ENCODE data around the gene GPR176. TPM values are rescaled to one million over a fixed set of nuclear protein-coding genes. Genes with fewer than 3 reads are reported as not detected.
A peak's percentile ranks its signal among the peaks of the same experiment; 100 is the strongest.

GPR176 gene
- total RNA-seq, 2 donors from 2014 or later, result 0.82 to 2.2 TPM

GRCh38 chr15:39807791-39808190, 112.3 kb downstream of the GPR176 start:
- no peaks in the 10 kb centered on the region for H3K27me3 ChIP-seq
- intact Hi-C loops (cut with DNase I), result no loop called here
- no peak for TF ChIP-seq CTCF (IDR thresholded peaks at IDR 0.05)

GRCh38 chr15:39804026-39804425, 116.0 kb downstream of the GPR176 start:
- no peaks in the 10 kb centered on the region for H3K4me1 ChIP-seq
- intact Hi-C loops (cut with DNase I), result loop anchor here (5.0 kb wide), 1 partner anchor 73 kb away; no protein-coding TSS in a partner anchor
- H3K4me3 ChIP-seq, result no peak overlapping the region
- H3K36me3 ChIP-seq, result no peaks in the 10 kb centered on the region
- DNase-seq, result no peak
- H3K9ac ChIP-seq (ENCODE audit: low read depth in 2 of 2, low read length in 2 of 2), result no peak overlapping the region
- no peaks in the 10 kb centered on the region for H3K27me3 ChIP-seq
- H3K27ac ChIP-seq, result no peak overlapping the region
- no peaks in the 10 kb centered on the region for H3K9me3 ChIP-seq
- no peak for TF ChIP-seq CTCF (IDR thresholded peaks at IDR 0.05)

More at GRCh38 chr15:39807791-39808190, 112.3 kb downstream of the GPR176 start:
- DNase-seq, result no peak
- Histone ChIP-seq H3K36me3 (no peaks in the 10 kb centered on the region), H3K4me3 (no peak overlapping the region), H3K4me1 (no peaks in the 10 kb centered on the region), H3K9ac (ENCODE audit: low read depth in 2 of 2, low read length in 2 of 2) (no peak overlapping the region), H3K9me3 (no peaks in the 10 kb centered on the region), H3K27ac (no peak overlapping the region)

GRCh38 chr15:39803016-39803415, 117.0 kb downstream of the GPR176 start:
- Histone ChIP-seq H3K27ac (no peak overlapping the region), H3K27me3 (no peaks in the 10 kb centered on the region), H3K36me3 (no peaks in the 10 kb centered on the region), H3K9me3 (no peaks in the 10 kb centered on the region), H3K9ac (ENCODE audit: low read depth in 2 of 2, low read length in 2 of 2) (no peak overlapping the region), H3K4me1 (no peaks in the 10 kb centered on the region), H3K4me3 (no peak overlapping the region)
- no peak for TF ChIP-seq CTCF (IDR thresholded peaks at IDR 0.05)
- no peak for DNase-seq
- intact Hi-C loops (cut with DNase I), result loop anchor here (5.0 kb wide), 1 partner anchor 74 kb away; no protein-coding TSS in a partner anchor

- Histone ChIP-seq H3K4me3 (no peak overlapping the region), H3K9ac (ENCODE audit: low read depth in 2 of 2, low read length in 2 of 2) (no peak overlapping the region), H3K27me3 (no peaks in the 10 kb centered on the region), H3K36me3 (no peaks in the 10 kb centered on the region), H3K4me1 (no peaks in the 10 kb centered on the region), H3K27ac (no peak overlapping the region), H3K9me3 (no peaks in the 10 kb centered on the region)
- peak; percentile 32 for DNase-seq
- intact Hi-C loops (cut with DNase I), result loop anchor here (5.0 kb wide), 1 partner anchor 76 kb away; no protein-coding TSS in a partner anchor
- TF ChIP-seq CTCF (IDR thresholded peaks at IDR 0.05), result peak; percentile 22
Observed at GRCh38 chr15:39801641-39802309, 118.3 kb downstream of the GPR176 start.

- H3K4me1 ChIP-seq, result no peaks in the 10 kb centered on the region
- H3K27me3 ChIP-seq, result no peaks in the 10 kb centered on the region
- no peak overlapping the region for H3K9ac ChIP-seq (ENCODE audit: low read depth in 2 of 2, low read length in 2 of 2)
- H3K4me3 ChIP-seq, result no peak overlapping the region
- H3K36me3 ChIP-seq, result no peaks in the 10 kb centered on the region
- no peak overlapping the region for H3K27ac ChIP-seq
- no peaks in the 10 kb centered on the region for H3K9me3 ChIP-seq
- no peak for DNase-seq
- no peak for TF ChIP-seq CTCF (IDR thresholded peaks at IDR 0.05)
- intact Hi-C loops (cut with DNase I), result loop anchor here (5.0 kb wide), 1 partner anchor 78 kb away; no protein-coding TSS in a partner anchor
Observed at GRCh38 chr15:39799552-39800011, 120.5 kb downstream of the GPR176 start.

All from colonic mucosa (tissue), 4 donors.